ENCODE measurements around the gene ABCA8.

The ABCA8 gene

GRCh38 chr17:68868708-68869107, 86.5 kb downstream of the ABCA8 start:
- Histone ChIP-seq H3K36me3 (ENCODE audit: insufficient read depth, low read length) (no peaks in the 10 kb centered on the region), H3K4me1 (ENCODE audit: insufficient read depth, low read length) (no peaks in the 10 kb centered on the region), H3K9me3 (ENCODE audit: control insufficient read depth, insufficient read depth, low read length) (no peaks in the 10 kb centered on the region), H3K9ac (ENCODE audit: low read depth, low read length) (no peak overlapping the region)

GRCh38 chr17:68867759-68868516, 87.3 kb downstream of the ABCA8 start:
- Histone ChIP-seq H3K9ac (ENCODE audit: low read depth, low read length) (no peak overlapping the region), H3K4me1 (ENCODE audit: insufficient read depth, low read length) (no peaks in the 10 kb centered on the region), H3K9me3 (ENCODE audit: control insufficient read depth, insufficient read depth, low read length) (no peaks in the 10 kb centered on the region), H3K36me3 (ENCODE audit: insufficient read depth, low read length) (no peaks in the 10 kb centered on the region)

GRCh38 chr17:68865584-68865983, 89.6 kb downstream of the ABCA8 start:
- Histone ChIP-seq H3K9ac (ENCODE audit: low read depth, low read length) (no peak overlapping the region), H3K36me3 (ENCODE audit: insufficient read depth, low read length) (no peaks in the 10 kb centered on the region), H3K9me3 (ENCODE audit: control insufficient read depth, insufficient read depth, low read length) (no peaks in the 10 kb centered on the region), H3K4me1 (ENCODE audit: insufficient read depth, low read length) (no peaks in the 10 kb centered on the region)

DNA sequence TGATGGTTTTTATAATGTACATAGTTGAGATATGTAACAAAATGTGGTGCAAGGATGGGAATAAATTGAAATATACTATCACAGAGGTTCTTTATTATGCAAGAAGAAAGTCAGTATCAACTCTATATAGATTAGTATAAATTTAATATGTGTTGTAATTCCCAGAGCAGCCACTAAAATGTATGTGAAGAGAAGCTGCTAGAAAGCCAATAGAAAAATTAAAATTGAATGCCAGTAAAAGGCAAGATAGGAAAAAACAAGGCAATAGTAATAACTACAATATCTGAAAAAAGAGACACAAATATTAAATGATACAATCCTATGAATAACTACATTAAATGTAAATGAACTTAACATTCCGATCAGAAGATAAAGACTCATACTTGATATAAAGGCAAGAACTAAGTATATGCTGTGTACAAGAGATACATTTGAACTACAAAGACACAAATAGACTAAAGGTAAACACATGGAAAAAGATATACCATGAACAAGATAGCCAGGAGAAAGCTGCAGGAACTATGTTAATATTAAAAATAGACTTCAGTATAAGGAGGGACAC, 92.0 kb downstream of the ABCA8 start:
- H3K9ac ChIP-seq (ENCODE audit: low read depth, low read length): no peak overlapping the region
- no peaks in the 10 kb centered on the region for H3K9me3 ChIP-seq (ENCODE audit: control insufficient read depth, insufficient read depth, low read length)
- no peaks in the 10 kb centered on the region for H3K4me1 ChIP-seq (ENCODE audit: insufficient read depth, low read length)
- H3K36me3 ChIP-seq (ENCODE audit: insufficient read depth, low read length): no peaks in the 10 kb centered on the region

GRCh38 chr17:68861602-68862001, 93.6 kb downstream of the ABCA8 start:
- Histone ChIP-seq H3K4me1 (ENCODE audit: insufficient read depth, low read length) (no peaks in the 10 kb centered on the region), H3K9me3 (ENCODE audit: control insufficient read depth, insufficient read depth, low read length) (no peaks in the 10 kb centered on the region), H3K9ac (ENCODE audit: low read depth, low read length) (no peak overlapping the region), H3K36me3 (ENCODE audit: insufficient read depth, low read length) (no peaks in the 10 kb centered on the region)

DNA sequence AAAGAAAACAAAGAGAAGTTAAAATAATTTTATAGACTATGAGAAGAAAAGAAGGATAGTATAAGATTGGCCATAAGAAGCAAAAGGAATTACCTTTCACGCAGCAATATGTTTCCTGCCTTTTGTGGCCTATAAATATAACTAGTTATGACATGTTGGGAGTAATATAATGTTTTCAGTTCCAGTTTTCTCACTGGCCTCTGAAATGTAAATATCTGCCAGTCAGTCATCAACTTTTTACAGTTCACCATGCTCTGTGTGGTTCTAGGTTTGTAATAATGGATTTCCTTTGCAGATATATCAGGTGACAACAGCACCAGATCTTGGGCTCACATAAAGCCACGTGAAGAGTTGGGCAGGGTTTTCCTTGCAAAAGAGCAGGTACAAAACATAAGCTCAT, 94.3 kb downstream of the ABCA8 start:
- Histone ChIP-seq H3K9me3 (ENCODE audit: control insufficient read depth, insufficient read depth, low read length) (no peaks in the 10 kb centered on the region), H3K4me1 (ENCODE audit: insufficient read depth, low read length) (no peaks in the 10 kb centered on the region)

DNA sequence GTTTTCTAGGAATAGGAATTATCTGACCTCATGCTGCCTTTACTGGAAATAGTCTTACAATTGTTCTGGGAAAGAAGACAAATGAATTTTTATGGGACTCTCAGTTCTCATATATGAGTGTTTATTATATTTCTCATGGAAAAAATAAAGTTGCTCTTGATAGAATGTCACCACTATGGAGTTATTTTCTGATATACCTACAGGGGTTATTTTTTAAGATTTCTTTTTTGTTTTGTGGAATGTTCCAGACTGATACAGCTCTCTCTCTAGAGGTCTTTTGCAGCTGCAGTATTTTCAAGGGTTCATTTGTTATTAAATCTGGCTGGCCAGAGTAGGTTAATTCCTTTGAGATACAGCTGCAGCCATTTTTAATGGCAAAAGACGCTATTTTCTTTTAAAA, 100.7 kb downstream of the ABCA8 start:
- Histone ChIP-seq H3K9ac (ENCODE audit: low read depth, low read length) (no peak overlapping the region), H3K4me1 (ENCODE audit: insufficient read depth, low read length) (no peaks in the 10 kb centered on the region), H3K36me3 (ENCODE audit: insufficient read depth, low read length) (no peaks in the 10 kb centered on the region), H3K9me3 (ENCODE audit: control insufficient read depth, insufficient read depth, low read length) (no peaks in the 10 kb centered on the region)

More for the DNA sequence above, 94.3 kb downstream of the ABCA8 start:
- H3K36me3 ChIP-seq (ENCODE audit: insufficient read depth, low read length): no peaks in the 10 kb centered on the region
- H3K9ac ChIP-seq (ENCODE audit: low read depth, low read length): no peak overlapping the region

GRCh38 chr17:68853439-68853838, 101.8 kb downstream of the ABCA8 start:
- Histone ChIP-seq H3K4me1 (ENCODE audit: insufficient read depth, low read length) (no peaks in the 10 kb centered on the region), H3K36me3 (ENCODE audit: insufficient read depth, low read length) (no peaks in the 10 kb centered on the region), H3K9me3 (ENCODE audit: control insufficient read depth, insufficient read depth, low read length) (no peaks in the 10 kb centered on the region), H3K9ac (ENCODE audit: low read depth, low read length) (no peak overlapping the region)

- no peaks in the 10 kb centered on the region for H3K9me3 ChIP-seq (ENCODE audit: control insufficient read depth, insufficient read depth, low read length)
- no peaks in the 10 kb centered on the region for H3K4me1 ChIP-seq (ENCODE audit: insufficient read depth, low read length)
- no peak overlapping the region for H3K9ac ChIP-seq (ENCODE audit: low read depth, low read length)
- H3K36me3 ChIP-seq (ENCODE audit: insufficient read depth, low read length): no peaks in the 10 kb centered on the region
Measured at GRCh38 chr17:68853036-68853435, 102.2 kb downstream of the ABCA8 start.

DNA sequence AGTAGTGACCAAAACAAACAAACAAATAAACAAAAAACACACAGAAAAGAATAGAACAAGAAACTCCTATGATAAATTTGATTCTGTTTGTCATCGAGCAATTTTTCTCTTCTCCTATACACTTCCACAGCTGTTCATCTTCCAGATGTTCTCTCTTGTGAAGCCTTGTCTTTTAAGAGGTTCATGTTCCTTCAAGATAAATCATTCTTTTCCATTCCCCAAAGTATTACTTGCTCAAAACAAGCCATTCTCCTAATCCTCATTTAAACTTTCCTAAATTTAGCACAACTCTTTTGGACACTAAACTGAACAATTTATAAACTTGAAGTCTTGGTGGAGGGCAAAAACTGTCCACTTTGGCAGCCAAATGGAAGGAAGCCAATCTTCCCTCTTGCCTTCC, 103.3 kb downstream of the ABCA8 start:
- Histone ChIP-seq H3K9ac (ENCODE audit: low read depth, low read length) (no peak overlapping the region), H3K4me1 (ENCODE audit: insufficient read depth, low read length) (no peaks in the 10 kb centered on the region), H3K36me3 (ENCODE audit: insufficient read depth, low read length) (no peaks in the 10 kb centered on the region), H3K9me3 (ENCODE audit: control insufficient read depth, insufficient read depth, low read length) (no peaks in the 10 kb centered on the region)

- no peak overlapping the region for H3K9ac ChIP-seq (ENCODE audit: low read depth, low read length)
- H3K36me3 ChIP-seq (ENCODE audit: insufficient read depth, low read length): no peaks in the 10 kb centered on the region
- no peaks in the 10 kb centered on the region for H3K4me1 ChIP-seq (ENCODE audit: insufficient read depth, low read length)
- H3K9me3 ChIP-seq (ENCODE audit: control insufficient read depth, insufficient read depth, low read length): no peaks in the 10 kb centered on the region
Measured at GRCh38 chr17:68850749-68851510, 104.3 kb downstream of the ABCA8 start.

GRCh38 chr17:68849673-68850610, 105.2 kb downstream of the ABCA8 start:
- Histone ChIP-seq H3K4me1 (ENCODE audit: insufficient read depth, low read length) (no peaks in the 10 kb centered on the region), H3K9me3 (ENCODE audit: control insufficient read depth, insufficient read depth, low read length) (no peaks in the 10 kb centered on the region), H3K9ac (ENCODE audit: low read depth, low read length) (no peak overlapping the region), H3K36me3 (ENCODE audit: insufficient read depth, low read length) (no peaks in the 10 kb centered on the region)

GRCh38 chr17:68847711-68848110, 107.5 kb downstream of the ABCA8 start:
- Histone ChIP-seq H3K36me3 (ENCODE audit: insufficient read depth, low read length) (no peaks in the 10 kb centered on the region), H3K4me1 (ENCODE audit: insufficient read depth, low read length) (no peaks in the 10 kb centered on the region), H3K9me3 (ENCODE audit: control insufficient read depth, insufficient read depth, low read length) (no peaks in the 10 kb centered on the region), H3K9ac (ENCODE audit: low read depth, low read length) (no peak overlapping the region)

GRCh38 chr17:68843522-68843921, 111.7 kb downstream of the ABCA8 start:
- Histone ChIP-seq H3K36me3 (ENCODE audit: insufficient read depth, low read length) (no peaks in the 10 kb centered on the region), H3K9ac (ENCODE audit: low read depth, low read length) (no peak overlapping the region), H3K9me3 (ENCODE audit: control insufficient read depth, insufficient read depth, low read length) (no peaks in the 10 kb centered on the region), H3K4me1 (ENCODE audit: insufficient read depth, low read length) (no peaks in the 10 kb centered on the region)

Measured in ES-I3 (cell line).